ENCODE data around the gene SERPINB1.

SERPINB1 gene

DNA sequence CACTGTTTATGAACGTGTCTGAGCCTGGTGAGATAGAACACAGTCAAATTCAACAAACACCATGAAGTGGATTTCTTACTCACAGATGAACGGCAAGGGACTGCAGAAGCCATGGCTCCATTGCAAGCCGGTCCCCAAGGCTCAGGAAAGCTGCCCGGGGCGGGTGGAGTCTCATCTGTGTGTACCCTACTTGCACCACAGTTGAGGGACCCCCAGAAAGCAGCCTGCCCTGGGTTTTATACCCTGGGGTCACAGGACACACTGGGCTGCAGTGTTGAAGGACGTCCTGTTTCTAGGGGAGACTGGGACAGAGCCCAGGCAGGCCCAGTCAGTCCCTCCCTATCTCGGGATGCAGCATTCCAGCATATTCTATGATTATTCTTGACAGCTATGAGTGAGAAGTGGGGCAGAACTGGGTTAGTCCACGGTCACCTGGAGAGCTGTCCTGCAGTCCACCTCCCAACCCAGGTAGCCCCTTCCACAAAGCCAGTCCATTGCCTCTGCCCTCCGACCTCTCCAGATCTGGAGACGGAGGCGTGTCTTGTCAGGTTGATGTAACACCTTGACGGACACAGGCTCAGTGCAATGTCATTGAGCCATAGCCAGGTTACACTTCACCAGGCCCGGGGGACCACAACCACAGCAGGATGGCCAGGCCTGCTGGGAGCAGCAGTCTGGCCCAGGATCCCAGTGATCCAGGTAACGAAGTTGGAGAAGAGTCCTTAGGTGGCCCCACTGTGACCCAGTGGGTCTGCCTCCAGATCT lies 40.9 kb downstream of the SERPINB1 start:
- DNase-seq, result peak in 3 of 42 donors; percentile 20 to 41 (median 28)
- intact Hi-C loops (cut with DNase I), result no loop called here

DNA sequence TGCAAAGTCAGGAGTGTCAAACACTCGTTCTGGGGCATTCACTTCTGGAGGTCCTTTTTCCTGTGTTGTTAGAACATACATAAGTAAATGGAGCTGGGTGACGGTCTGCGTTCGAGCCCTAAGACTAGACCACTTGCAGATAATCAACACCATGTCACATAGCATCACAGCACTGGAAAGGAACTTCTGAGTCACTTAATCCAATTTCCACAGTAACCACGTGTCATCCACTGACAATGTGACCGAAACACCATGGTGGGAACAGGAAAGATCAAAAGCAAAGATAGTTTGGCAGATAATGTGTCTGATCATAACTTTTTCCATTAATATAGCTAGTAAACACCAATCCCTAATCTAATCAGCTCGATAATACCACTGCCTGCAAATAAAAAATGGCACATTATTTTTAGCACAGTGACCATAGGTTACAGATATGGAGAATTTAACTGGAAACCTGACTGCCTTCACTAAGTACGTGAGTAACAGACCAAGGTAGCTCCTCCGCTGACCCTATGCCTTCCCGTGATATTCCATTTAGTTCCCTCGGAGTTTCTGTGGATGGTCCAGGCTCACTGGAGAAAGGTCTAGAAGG lies 41.6 kb downstream of the SERPINB1 start:
- intact Hi-C loops (cut with DNase I), result loop anchor here (10.0 kb wide), 2 partner anchors 45 to 135 kb away; partner anchors contain the start of gene SERPINB1
- peak in 2 of 42 donors; percentile 22 to 39 for DNase-seq

DNA sequence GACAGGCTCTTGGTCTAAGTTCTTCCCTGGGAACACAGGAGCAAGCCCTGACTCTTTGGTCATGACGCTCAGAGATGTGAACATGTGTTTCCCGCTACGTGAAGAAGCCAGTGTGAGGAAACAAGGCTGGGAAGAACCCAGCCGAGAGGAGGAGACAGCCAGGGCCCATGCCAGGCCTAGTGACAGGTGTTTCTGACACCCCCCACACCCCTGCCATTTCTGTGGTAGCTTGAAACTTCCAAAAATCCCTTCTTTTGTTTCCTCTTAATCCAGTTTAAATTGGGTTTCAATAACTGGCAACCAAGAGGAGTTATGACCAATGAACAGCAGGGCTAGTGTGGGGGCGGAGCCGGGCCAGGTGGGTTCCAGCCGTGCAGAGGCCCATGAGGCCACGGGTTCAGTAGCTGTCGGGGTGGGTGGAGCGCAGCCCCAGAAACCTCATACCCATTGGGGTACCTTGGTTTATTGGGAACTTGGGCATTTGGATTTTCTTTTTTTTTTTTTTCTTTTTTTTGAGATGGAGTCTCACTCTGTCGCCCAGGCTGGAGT lies 43.0 kb downstream of the SERPINB1 start:
- peak in 1 of 42 donors; percentile 35 for DNase-seq
- intact Hi-C loops (cut with DNase I), result loop anchor here (10.0 kb wide), 2 partner anchors 46 to 136 kb away; partner anchors contain the start of gene SERPINB1

DNA sequence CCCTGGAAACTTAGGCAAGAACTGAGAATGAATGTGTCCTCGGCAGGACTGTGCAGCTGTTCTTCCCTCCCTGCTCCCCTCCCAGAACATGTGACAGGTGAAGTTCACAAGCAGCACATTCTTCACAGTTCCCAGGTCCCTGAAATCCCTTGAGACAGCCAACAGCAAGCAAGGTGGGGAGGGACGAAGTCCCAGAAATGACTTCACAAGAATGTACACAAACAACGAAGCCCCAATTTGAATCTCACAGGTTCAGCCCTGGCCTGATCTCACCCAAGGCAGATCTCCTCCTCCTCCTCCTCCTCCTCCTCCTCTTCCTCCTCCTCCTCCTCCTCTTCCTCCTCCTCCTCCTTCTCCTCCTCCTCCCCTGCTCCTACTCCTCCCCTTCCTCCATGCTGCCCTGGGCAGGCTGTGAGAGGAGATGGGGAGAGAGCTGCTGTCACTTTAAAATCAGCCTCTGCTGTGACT lies 44.1 kb downstream of the SERPINB1 start:
- DNase-seq, result peak in 2 of 42 donors; percentile 16 to 31
- intact Hi-C loops (cut with DNase I), result loop anchor here (10.0 kb wide), 2 partner anchors 47 to 137 kb away; partner anchors contain the start of gene SERPINB1

DNA sequence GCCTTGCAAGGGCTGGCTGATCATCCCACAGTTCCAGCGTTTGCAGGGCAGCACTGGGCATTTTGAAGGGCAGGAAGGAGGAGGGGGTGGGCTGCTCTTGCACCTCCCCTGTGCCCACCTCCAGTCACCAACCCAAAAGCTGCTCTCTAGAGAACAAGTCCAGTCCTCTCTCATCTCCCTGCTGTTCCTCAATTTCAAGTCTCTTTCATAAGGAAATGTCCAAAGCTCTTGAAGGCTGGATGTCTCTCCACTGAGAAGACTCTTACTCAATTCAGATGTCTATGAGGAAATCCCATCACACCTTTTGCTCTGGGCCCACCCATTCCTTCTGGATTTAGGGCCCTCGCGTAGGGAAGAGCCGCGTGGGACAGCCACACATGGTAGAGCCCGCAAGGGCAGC lies 44.8 kb downstream of the SERPINB1 start:
- intact Hi-C loops (cut with DNase I), result loop anchor here (10.0 kb wide), 2 partner anchors 48 to 138 kb away; partner anchors contain the start of gene SERPINB1
- peak in 1 of 42 donors; percentile 28 for DNase-seq

DNA sequence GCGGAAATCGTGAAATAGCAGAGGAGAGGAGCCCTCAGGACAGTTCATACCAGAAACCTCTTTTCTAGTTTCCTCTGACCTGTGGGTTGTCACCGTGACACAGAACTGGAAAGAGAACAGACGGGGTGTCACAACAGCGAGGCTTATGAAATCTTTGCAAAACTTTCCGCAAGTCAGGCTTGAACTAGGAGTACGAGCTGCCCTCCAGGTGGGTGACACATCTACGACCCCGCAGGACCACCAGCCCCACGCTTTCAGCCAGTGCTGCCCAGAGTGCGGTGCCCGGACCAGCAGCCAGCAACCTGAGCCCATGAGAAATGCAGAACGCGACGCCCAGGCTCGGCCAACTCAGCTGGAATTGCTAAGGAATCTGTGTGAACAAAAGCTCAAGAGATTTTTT lies 45.7 kb downstream of the SERPINB1 start:
- peak in 1 of 42 donors; percentile 34 for DNase-seq
- intact Hi-C loops (cut with DNase I), result loop anchor here (10.0 kb wide), 2 partner anchors 49 to 139 kb away; partner anchors contain the start of gene SERPINB1

DNA sequence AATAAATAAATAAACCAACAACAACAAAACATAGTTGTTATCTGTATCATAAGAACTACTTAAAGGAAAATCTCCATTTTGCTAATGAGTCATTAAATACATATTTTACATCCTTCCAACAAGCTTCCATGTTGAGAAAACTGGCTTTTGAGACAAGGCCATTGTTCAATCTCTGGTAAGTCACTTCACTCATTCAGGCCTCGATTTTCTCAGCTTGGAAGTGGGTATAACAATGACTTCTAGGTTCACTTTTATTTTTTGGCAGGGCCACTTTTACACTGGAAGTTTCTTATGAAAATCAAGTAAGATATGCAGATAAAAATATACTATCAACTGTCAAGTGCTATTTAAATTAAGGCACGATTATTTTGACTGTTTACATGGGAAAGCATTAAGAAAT lies 46.5 kb downstream of the SERPINB1 start:
- intact Hi-C loops (cut with DNase I), result loop anchor here (10.0 kb wide), 2 partner anchors 50 to 140 kb away; partner anchors contain the start of gene SERPINB1
- no peak for DNase-seq

DNA sequence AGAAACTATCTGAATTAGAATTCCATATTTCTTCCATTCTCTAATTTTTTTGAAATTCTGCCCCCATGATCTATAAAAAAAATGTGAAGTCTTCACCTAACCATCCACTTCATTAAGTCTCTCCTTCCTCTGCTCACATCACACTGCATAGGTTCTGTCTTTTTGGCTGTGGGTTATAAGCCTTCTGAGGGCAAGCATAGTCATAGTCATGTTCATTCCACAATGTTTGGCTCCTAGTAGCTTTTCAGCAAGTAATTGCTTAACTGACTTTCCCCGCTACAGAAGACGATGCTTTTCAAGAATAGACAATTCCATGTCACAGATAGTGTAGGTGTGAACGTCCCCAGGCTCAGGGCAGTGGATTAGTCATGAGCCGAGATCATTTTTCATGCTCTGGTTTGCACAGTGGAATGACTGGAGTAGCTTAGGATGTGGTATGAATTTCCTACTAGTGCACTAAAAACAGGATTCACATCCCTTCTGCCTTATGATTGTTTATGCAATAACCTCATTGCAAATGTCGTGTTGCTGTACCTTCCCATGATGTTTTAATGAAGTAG lies 47.4 kb downstream of the SERPINB1 start:
- peak in 1 of 42 donors; percentile 37 for DNase-seq
- intact Hi-C loops (cut with DNase I), result loop anchor here (10.0 kb wide), 2 partner anchors 51 to 141 kb away; partner anchors contain the start of gene SERPINB1

DNA sequence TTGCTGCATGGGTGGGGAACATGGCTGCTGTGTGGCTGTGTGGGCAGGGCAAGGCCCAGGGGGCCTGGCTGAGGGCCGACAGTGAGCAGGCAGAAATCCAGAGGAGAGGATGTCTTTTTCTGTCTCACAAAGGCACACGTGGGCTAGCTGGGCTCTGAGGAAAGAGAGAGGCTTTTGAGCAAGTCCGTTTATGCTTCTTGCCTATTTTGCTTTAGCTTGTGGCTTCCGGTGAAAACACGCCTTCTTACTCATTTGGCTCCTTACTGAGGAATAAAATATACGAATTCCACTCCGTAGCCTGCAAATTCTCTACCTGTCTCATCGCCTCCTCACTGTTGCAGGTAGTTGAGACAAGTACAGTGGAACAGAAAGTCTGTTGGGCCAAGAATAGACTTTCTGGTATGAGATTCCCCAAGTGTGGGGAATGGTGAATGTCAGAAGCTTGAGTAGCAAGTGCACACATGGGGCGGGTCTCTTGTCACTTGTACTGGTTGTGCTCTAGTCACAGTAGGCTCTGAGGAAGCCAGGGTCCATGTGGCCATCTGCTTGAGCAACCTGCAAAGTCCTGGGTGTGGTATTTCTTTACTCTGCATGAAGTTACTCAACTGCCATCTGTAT lies 48.0 kb downstream of the SERPINB1 start:
- DNase-seq, result peak in 3 of 42 donors; percentile 25 to 54 (median 43)
- intact Hi-C loops (cut with DNase I), result loop anchor here (10.0 kb wide), 2 partner anchors 51 to 141 kb away; partner anchors contain the start of gene SERPINB1

DNA sequence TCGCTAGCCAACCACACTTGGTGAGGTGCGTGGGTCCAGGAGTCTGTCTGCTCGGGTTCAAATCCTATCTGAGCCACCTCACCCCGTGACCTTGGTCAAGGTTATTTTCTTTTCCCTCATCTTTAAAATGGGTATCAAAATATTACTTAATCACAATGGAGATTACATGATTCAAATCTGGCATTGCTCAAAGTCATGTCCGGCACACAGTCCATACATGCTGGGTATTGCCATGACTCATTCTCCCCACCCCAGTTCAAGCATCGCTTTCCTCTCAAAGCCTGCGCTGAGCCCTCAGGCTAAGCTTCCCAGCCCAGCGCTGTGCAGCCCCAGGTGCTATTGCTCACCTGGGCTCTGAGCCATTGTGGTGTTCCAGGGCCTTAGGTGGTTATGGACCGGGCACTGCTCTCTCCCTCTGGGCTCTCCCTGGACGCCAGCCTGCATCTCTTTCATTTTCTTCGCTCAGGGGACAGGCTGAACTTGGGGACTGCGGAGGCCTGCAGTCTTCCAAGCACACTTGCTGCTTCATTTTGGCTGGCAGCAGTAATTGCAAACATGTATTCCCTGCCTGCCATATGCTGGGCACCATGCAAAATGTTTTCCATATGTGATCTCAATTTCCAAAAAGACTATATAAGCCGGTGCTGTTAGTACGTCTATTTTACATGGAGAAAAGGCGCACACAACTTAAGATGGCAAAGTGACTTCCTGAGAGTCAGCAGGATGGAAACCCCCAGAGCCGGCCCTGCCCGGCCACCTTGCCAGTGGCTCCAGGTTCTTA lies 49.1 kb downstream of the SERPINB1 start:
- DNase-seq, result peak in 1 of 42 donors; percentile 35
- intact Hi-C loops (cut with DNase I), result loop anchor here (10.0 kb wide), 2 partner anchors 52 to 142 kb away; partner anchors contain the start of gene SERPINB1

DNA sequence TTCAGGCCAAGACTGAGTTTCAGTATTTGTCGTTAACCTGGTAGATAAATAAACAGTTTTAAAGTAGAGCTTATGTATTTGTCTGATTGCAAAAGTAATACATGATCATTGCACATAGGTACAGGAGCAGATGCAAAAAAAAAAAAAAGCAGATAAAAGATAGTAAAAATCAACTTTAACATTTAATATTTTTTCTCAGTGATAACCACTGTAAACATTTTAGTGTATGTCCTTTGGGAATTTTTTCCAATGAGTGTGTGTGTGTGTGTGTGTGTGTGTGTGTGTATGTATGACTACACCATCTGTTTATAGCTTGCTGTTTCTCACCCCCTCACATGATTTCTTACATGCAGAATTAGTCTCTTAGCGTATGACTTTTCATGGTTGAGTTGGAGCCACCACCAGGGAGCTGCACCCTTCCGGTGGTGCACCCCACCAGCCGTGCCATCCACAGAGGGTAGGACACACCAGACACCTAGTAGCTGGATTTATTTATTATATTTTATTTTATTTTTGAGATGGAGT lies 50.2 kb downstream of the SERPINB1 start:
- peak in 1 of 42 donors; percentile 18 for DNase-seq
- intact Hi-C loops (cut with DNase I), result loop anchor here (10.0 kb wide), 2 partner anchors 53 to 143 kb away; partner anchors contain the start of gene SERPINB1

DNA sequence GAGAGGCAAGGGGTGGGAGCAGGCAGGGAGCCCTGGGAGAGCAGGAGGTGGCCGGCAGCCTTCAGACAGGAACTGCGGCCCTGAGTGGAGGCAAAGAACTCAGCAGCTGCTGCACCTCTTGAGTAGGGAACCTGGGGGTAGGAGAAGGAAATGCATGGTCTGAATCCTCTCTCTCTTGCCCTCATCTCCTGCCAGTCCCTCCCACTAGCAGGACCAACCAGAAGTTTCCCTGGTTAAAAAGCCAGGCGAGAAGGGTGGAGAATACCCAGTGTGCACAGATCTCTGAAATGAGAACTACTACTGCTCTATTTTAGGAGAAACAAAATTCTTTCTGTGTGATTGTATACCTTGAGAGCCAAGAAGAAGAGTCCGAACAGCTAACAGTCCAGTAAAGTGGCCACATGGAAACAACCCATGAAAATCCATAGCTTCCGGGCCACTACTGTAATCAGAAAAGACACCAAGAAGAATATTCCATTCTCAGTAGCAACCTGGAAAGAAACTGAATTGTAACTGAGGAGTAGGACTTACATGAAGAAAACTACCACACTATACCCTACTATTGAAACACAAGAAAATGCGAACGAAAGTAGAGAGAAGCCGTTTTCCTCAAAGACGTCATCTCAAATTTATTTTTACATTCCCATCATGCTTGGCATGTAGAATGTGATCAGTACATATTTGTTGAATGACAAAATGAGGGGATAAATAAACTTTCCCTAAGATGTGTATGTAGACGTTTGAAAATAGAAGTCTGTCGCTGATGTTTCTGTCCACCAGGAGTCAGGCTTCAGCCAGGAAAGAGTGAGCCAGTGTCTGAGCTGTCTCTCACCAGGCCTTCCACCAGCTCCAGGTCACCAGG lies 50.8 kb downstream of the SERPINB1 start:
- DNase-seq, result peak in 39 of 42 donors; percentile 34 to 90 (median 69)
- intact Hi-C loops (cut with DNase I), result loop anchor here (10.0 kb wide), 2 partner anchors 54 to 144 kb away; partner anchors contain the start of gene SERPINB1

DNA sequence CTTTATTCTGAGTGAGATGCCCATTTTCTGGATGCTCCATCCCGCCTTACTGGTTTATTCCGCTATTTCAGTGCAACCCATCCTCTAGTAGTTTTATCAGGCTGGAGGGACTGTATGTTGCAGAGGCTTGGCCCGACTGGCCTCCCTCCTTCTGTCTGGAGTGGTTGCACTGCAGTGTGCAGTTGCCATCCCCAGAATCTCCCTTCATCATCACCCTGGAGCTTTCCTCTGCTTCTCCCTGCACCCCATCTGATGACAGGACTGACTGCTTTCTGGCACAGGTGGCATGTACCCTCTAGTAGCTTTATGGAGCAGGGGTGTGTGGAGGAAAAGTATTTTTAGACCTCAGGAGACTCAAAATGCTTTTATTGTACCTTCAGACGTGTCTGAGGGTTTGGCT lies 55.4 kb downstream of the SERPINB1 start:
- no peak for DNase-seq
- intact Hi-C loops (cut with DNase I), result no loop called here

DNA sequence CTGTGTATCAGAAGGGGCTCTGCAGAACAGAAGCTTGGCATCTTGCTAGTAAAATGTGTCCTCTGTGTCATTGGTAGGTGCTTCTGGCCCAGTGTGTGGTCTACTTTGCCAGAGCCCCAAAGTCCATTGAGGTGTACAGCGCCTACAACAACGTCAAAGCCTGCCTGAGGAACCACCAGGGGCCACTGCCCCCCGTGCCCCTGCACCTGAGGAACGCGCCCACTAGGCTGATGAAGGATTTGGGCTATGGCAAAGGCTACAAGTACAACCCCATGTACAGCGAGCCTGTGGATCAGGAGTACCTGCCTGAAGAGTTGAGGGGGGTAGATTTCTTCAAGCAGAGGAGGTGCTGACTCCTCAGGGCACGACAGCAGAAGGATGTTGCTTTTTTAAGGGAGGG lies 56.7 kb downstream of the SERPINB1 start:
- intact Hi-C loops (cut with DNase I), result no loop called here
- DNase-seq, result peak in 1 of 42 donors; percentile 39

DNA sequence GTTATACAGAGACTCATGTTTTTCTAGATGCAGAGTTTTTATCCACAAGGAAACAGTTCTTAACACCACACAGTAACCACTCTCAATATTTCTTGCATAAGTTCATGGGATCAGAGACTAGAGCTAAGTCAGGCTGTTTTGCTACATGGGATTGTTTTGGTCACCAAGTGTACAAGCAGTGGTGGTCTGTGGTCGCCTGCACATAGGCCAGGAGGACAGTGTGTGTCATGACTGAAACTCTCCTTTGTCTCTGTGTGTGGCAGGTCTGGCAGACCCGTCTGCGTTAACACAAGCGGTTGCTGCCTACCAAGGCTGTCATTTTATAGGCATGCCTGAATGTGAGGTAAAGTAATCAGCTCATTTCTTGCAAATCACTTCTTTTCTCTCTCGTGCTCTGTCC lies 57.6 kb downstream of the SERPINB1 start:
- intact Hi-C loops (cut with DNase I), result no loop called here
- no peak for DNase-seq

DNA sequence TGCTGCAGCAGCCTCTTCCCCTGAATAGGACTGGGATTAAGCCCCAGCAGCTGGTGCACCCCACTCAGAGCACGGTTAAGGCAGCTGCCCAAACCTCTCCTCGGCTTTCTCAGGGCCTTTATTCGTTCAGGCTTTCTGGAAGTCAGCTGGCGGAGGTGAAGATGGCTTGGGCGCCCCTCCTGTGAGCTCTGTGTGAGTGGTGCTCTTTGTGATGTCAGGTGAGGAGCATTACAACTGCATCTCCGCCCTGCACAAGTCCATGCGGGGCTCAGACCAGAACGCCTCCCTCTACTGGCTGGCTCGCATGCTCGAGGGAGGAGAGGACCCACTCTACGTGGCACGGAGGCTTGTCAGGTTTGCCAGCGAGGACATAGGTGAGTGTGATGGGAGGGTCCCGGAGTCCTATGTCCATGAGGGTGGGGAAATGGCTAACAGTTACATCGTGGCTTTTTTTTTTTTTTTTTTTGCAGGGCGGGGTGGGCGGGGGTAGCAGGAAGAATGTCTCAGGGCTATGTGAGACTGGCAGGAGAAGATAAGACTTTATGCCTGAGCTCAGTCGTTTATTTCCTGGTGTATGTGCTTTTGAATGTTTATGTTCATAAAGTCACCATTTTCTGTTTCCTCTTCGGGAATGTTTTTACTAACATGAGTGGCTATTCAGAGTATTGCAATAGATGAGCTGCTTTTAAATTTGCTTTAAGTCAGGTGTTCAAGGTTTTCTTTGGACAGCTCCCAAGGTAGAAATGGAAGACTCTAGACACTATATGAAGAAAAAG lies 58.3 kb downstream of the SERPINB1 start:
- intact Hi-C loops (cut with DNase I), result no loop called here
- DNase-seq, result peak in 2 of 42 donors; percentile 33 to 43

Measured in head of caudate nucleus (tissue), 42 donors.